Measurements from ENCODE around the gene POLR1C. TPM values are rescaled to one million over a fixed set of nuclear protein-coding genes. Genes with fewer than 3 reads are reported as not detected.

Gene POLR1C
- total RNA-seq, 3 donors from 2014 or later = 27.5 to 29.8 (median 27.9) TPM

GRCh38 chr6:43477235-43478007, 39.5 kb upstream of the POLR1C start, which contains the start of gene TJAP1:
TJAP1 (plus strand) TSS chr6:43477570; CDS start chr6:43499002, 21,432 bp downstream.
- ATAC-seq = peak; percentile 100
- DNase-seq = peak; percentile 95 to 97 (median 96)
- intact Hi-C loops (cut with DNase I, micrococcal nuclease) = no loop called here
- no peaks in the 10 kb centered on the region for H3K9me3 ChIP-seq
- H3K4me1 ChIP-seq (ENCODE audit: low read depth) = peaks cover 9% of the 10 kb centered on the region
- H3K4me3 ChIP-seq = peak within 1 kb of the TSS; percentile 38
- TF ChIP-seq CTCF (IDR thresholded peaks at IDR 0.05) = no peak
- H3K36me3 ChIP-seq (ENCODE audit: low read depth) = no peaks in the 10 kb centered on the region

GRCh38 chr6:43478008-43478372, 38.9 kb upstream of the POLR1C start:
- H3K9me3 ChIP-seq = no peaks in the 10 kb centered on the region
- no peak for TF ChIP-seq CTCF (IDR thresholded peaks at IDR 0.05)
- intact Hi-C loops (cut with DNase I, micrococcal nuclease) = no loop called here
- ATAC-seq = no peak
- no peaks in the 10 kb centered on the region for H3K36me3 ChIP-seq (ENCODE audit: low read depth)
- peak overlapping the region; percentile 38 for H3K4me3 ChIP-seq
- peaks cover 9% of the 10 kb centered on the region for H3K4me1 ChIP-seq (ENCODE audit: low read depth)
- no peak for DNase-seq

GRCh38 chr6:43481075-43481474, 35.8 kb upstream of the POLR1C start:
- no peaks in the 10 kb centered on the region for H3K9me3 ChIP-seq
- H3K36me3 ChIP-seq (ENCODE audit: low read depth) = no peaks in the 10 kb centered on the region
- ATAC-seq (no peak), DNase-seq (no peak)
- H3K4me1 ChIP-seq (ENCODE audit: low read depth) = peaks cover 9% of the 10 kb centered on the region
- no peak for TF ChIP-seq CTCF (IDR thresholded peaks at IDR 0.05)
- intact Hi-C loops (cut with DNase I, micrococcal nuclease) = no loop called here
- H3K4me3 ChIP-seq = no peak overlapping the region

GRCh38 chr6:43481591-43482236, 35.2 kb upstream of the POLR1C start:
- no peak for TF ChIP-seq CTCF (IDR thresholded peaks at IDR 0.05)
- Histone ChIP-seq H3K36me3 (ENCODE audit: low read depth) (no peaks in the 10 kb centered on the region), H3K4me1 (ENCODE audit: low read depth) (peaks cover 9% of the 10 kb centered on the region), H3K4me3 (no peak overlapping the region), H3K9me3 (no peaks in the 10 kb centered on the region)
- intact Hi-C loops (cut with DNase I, micrococcal nuclease) = no loop called here
- ATAC-seq (peak; percentile 34), DNase-seq (no peak)

GRCh38 chr6:43488667-43489276, 28.1 kb upstream of the POLR1C start:
- DNase-seq = no peak
- intact Hi-C loops (cut with DNase I, micrococcal nuclease) = no loop called here
- peaks cover 7% of the 10 kb centered on the region for H3K4me1 ChIP-seq (ENCODE audit: low read depth)
- no peak for ATAC-seq
- H3K9me3 ChIP-seq = no peaks in the 10 kb centered on the region
- no peak for TF ChIP-seq CTCF (IDR thresholded peaks at IDR 0.05)
- no peak overlapping the region for H3K4me3 ChIP-seq
- no peaks in the 10 kb centered on the region for H3K36me3 ChIP-seq (ENCODE audit: low read depth)

All from mucosa of descending colon (tissue), 3 donors.